GM19372 (cell line): ENCODE data around the gene SEMA3D.

Experiments used
- ATAC-seq: cut with Tn5 transposase; IDR thresholded peaks from one replicate; pipeline ENCODE4 v1.9.1; 2021; ENCODE audit warnings: mild to moderate bottlenecking, low read depth, moderate library complexity; ENCODE audit not compliant: unreplicated experiment

The SEMA3D gene

GRCh38 chr7:85090919-85091564 lies 95.8 kb downstream of the SEMA3D start:
- no peak for ATAC-seq

GRCh38 chr7:85090143-85090542 lies 96.7 kb downstream of the SEMA3D start:
- ATAC-seq: no peak

- no peak for ATAC-seq
These were observed 105.0 kb downstream of the SEMA3D start for GRCh38 chr7:85081846-85082245.

DNA sequence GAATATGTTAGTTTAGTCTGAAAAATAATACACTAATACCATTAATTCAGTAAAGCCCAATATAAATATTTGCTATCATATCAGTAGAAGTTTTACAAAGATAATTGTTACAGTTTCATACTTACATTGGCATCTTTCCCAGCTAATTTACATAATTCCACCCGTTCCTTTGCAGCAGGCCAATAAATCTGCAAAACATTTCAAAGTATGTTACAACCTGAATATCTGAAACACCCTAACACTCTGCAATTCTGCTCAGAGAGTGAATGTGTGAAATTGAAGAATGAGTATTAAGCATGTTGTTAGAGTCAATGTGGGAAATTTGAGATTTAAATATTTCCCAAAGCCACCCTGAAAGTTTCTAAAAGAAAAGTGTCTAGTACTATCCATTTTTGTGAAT lies 105.5 kb downstream of the SEMA3D start:
- no peak for ATAC-seq

DNA sequence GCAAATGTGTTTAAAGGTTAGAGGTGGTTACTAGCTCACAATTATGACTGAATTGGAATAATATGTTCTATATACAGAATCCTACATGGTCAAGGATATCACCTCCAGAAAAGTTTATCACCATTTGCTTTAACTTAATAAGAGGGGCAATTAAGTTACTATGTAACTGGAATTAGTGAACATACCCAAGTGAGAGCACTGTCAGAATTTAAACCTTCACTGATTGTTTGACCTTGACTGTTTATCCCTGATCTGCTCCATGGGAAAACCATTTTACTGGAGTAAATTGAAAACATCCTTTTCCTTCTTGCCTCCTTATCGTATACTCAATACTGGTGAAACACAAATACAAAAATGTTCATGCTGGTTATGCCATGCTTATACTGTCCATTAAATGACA lies 107.4 kb downstream of the SEMA3D start:
- ATAC-seq: no peak

DNA sequence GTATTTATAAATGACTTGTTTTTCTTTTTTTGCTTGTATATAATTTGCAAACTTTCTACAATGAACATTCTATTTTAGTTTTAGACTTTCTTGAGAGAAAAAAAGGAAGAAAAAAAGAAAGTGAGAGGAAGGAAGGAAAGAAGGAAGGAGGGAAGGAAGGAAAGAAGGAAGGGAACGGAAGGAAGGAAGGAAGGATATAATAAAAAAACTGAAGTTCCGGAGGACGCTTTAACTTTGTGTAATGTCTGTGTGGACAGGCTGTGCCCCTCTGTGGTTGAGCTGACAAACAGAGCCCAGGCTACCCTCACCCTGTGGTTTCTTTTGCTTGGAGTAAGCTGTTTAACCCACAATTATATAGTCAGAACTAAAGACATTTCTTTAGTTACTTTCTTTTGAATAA lies 108.7 kb downstream of the SEMA3D start:
- ATAC-seq: no peak

DNA sequence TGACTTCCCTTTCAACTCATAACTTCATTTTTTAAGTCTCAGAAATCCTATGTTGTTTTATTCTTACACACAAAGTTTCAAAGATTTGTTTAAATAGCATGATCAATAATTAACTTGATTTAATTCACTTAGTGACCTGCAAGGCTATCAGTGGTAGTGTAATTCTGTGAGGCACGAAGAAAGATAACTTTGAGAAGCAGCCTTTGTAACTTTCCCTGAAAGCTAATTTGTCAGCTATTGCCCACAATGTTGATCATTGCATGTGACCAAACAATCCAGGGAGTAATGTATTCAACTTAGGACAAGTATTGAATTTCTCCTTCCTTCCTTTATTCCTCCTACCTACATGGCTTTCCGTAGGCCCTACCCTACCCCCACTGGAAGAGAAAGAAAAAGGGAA lies 111.0 kb downstream of the SEMA3D start:
- ATAC-seq: no peak

- ATAC-seq: no peak
These were observed 111.9 kb downstream of the SEMA3D start for GRCh38 chr7:85074992-85075391.

GRCh38 chr7:85074016-85074415 lies 112.8 kb downstream of the SEMA3D start:
- ATAC-seq: no peak

DNA sequence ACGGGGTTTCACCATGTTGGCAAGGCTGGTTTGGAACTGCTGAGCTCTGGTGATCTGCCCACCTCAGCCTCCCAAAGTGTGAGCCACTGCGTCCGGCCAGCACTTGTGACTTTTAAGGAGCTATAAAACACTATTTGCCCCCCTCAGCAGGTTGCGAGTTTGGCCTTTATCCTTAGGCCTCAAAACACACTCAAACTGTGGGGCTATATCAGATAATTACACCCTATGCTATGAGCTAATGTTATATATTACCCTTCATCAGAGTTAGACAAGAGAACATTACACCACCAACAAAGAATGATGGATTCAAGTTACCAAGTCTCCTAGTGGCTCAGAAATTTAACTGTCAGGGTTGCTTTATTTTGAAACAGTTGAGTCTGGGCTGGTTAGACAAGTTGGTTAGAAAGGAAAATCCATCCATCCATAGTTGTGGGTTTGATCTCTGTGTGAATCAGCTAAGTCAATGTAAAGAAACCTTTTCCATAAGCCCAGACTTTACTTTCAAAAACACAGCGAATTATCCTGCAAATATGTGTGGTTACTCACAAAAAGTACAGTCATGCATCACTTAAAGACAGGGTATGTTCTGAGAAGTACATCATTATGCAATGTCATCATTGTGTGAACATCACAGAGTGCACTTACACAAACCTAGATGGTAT lies 115.8 kb downstream of the SEMA3D start:
- no peak for ATAC-seq

- no peak for ATAC-seq
These were observed 118.1 kb downstream of the SEMA3D start for GRCh38 chr7:85068799-85069198.

- ATAC-seq: no peak
These were observed 119.5 kb downstream of the SEMA3D start for GRCh38 chr7:85067371-85067770.

- no peak for ATAC-seq
These were observed 120.9 kb downstream of the SEMA3D start for GRCh38 chr7:85065888-85066485.

DNA sequence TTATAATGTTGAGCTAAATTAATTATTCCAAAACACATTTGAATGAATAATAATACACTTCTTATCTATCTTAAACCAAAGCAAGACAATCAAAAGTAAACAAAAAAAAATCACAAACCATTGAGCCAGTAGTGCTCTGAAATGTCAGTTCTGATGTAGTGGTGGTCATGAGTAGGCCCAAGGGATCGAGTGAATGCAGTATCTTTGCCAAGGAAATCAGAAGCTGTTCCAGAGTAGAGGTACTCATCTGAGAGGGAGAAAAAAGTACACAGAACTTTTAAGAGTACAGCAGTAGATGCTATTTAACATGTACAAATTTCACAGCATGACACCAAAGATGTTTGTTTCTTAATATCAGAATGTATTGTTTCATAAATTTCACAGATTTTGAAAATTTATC lies 121.5 kb downstream of the SEMA3D start:
- ATAC-seq: no peak

DNA sequence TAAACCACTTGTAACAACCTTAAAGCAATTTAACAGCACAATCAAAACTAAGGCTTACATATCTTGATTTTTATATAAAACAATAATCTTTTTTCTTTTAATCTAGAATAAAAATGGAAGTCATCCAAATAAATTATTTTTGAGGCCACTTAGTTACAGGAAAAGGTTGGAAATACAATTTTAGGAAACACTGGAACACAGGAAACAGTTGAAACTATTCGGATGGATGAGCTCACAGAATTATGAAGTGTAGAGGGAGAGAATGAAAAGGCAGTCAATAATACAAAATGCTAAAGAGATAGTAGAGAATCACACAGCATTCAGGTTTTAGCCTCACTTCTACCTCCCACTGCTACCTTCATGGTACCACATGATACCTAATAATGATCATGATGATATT lies 124.2 kb downstream of the SEMA3D start:
- no peak for ATAC-seq

- no peak for ATAC-seq
These were observed 125.4 kb downstream of the SEMA3D start for GRCh38 chr7:85061456-85061855.

DNA sequence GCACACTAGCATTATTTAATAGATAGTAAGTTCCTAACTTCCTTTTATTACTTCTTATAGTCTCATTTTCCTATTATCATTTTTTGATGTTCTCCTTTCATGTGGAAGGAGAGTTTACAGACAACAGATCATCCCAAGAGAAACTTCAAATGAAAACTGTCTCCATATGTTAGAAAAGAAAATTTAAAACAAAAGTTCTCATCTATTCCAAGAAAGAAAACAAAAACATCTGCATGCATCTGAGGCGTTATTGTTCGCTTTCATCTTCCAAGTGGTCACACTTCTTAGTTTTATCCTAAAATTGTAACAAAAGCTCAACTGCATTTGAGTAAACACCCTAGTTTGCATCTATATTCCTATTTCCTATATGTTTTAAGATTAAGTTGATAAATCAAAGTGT lies 126.2 kb downstream of the SEMA3D start:
- no peak for ATAC-seq

GRCh38 chr7:85055906-85056305 lies 130.9 kb downstream of the SEMA3D start:
- ATAC-seq: no peak

- ATAC-seq: no peak
These were observed 131.7 kb downstream of the SEMA3D start for GRCh38 chr7:85055196-85055595.

GRCh38 chr7:85054306-85054705 lies 132.6 kb downstream of the SEMA3D start:
- ATAC-seq: no peak

- no peak for ATAC-seq
These were observed 134.0 kb downstream of the SEMA3D start for GRCh38 chr7:85052894-85053293.
